WTC11 (cell line): ENCODE data around the gene RBFOX2. TPM values are rescaled to one million over a fixed set of nuclear protein-coding genes. Genes with fewer than 3 reads are reported as not detected.

Experiments used
- ATAC-seq: fragments of 200-7000 bp; cut with Tn5 transposase; 2 replicates; pipeline ENCODE4 v1.10.0; 2021; ENCODE audit warnings: mild to moderate bottlenecking, moderate library complexity
- CTCF ChIA-PET: fragments of 300-600 bp; sonication (Branson Sonifier 250); formaldehyde crosslinking; loops from one replicate; lab custom pipeline; 2021; ENCODE audit warnings: antibody characterized with exemption; lab: Charles Lee
- POLR2A ChIA-PET: fragments of 350-600 bp; sonication (Branson Sonifier 250); formaldehyde crosslinking; loops from one replicate; lab custom pipeline; 2021; ENCODE audit warnings: antibody characterized with exemption; lab: Charles Lee
- DNase-seq: peaks from one replicate; pipeline ENCODE4 v3.0.0; 2021; ENCODE audit warnings: low spot score
- H3K27ac Mint-ChIP-seq: 2 replicates; pipeline ENCODE4 v1.8.0; 2021; ENCODE audit warnings: mixed read lengths
- H3K27me3 Mint-ChIP-seq: 2 replicates; pipeline ENCODE4 v1.8.0; 2021; ENCODE audit warnings: low read depth, mild to moderate bottlenecking, moderate library complexity, mixed read lengths
- H3K36me3 Mint-ChIP-seq: 2 replicates; pipeline ENCODE4 v1.8.0; 2021; ENCODE audit warnings: mixed read lengths
- H3K4me1 Mint-ChIP-seq: 2 replicates; pipeline ENCODE4 v1.8.0; 2022; ENCODE audit warnings: mixed read lengths
- H3K4me3 Mint-ChIP-seq: 2 replicates; pipeline ENCODE4 v1.8.0; 2021; ENCODE audit warnings: mild to moderate bottlenecking, moderate library complexity, mixed read lengths
- H3K9me3 Mint-ChIP-seq: 2 replicates; pipeline ENCODE4 v1.8.0; 2021; ENCODE audit warnings: mixed read lengths
- ARID4B ChIP-seq: sonication (generic); formaldehyde crosslinking; IDR thresholded peaks from 2 replicates; pipeline ENCODE4 v1.8.0; 2023; ENCODE audit warnings: missing genetic modification reagents, mild to moderate bottlenecking, borderline replicate concordance
- ATF2 ChIP-seq: sonication (generic); formaldehyde crosslinking; IDR thresholded peaks from 2 replicates; pipeline ENCODE4 v1.8.1; 2022; ENCODE audit warnings: low read depth, missing genetic modification reagents, borderline replicate concordance
- CREM ChIP-seq: sonication (generic); formaldehyde crosslinking; IDR thresholded peaks from 2 replicates; pipeline ENCODE4 v1.8.1; 2022; ENCODE audit warnings: mild to moderate bottlenecking, missing genetic modification reagents, moderate library complexity
- E2F4 ChIP-seq: sonication (generic); formaldehyde crosslinking; IDR thresholded peaks from 2 replicates; pipeline ENCODE4 v1.8.1; 2022; ENCODE audit warnings: low read depth, mild to moderate bottlenecking, moderate library complexity, missing genetic modification reagents, borderline replicate concordance
- FOXJ3 ChIP-seq: sonication (generic); formaldehyde crosslinking; IDR thresholded peaks from 2 replicates; pipeline ENCODE4 v1.9.0; 2021; ENCODE audit warnings: missing genetic modification reagents, mild to moderate bottlenecking, borderline replicate concordance
- GRHL2 ChIP-seq: fragments of 250-450 bp; sonication (Bioruptor Pico); IDR thresholded peaks from 2 replicates; pipeline ENCODE4 v1.8.0; 2022; ENCODE audit warnings: mild to moderate bottlenecking, moderate library complexity; ENCODE audit not compliant: insufficient replicate concordance, severe bottlenecking
- MXD4 ChIP-seq: fragments of 250-450 bp; sonication (Bioruptor Pico); IDR thresholded peaks from 2 replicates; pipeline ENCODE4 v1.8.0; 2021; ENCODE audit warnings: mild to moderate bottlenecking, moderate library complexity, borderline replicate concordance
- NFE2L1 ChIP-seq: sonication (generic); formaldehyde crosslinking; IDR thresholded peaks from 2 replicates; pipeline ENCODE4 v1.8.1; 2023; ENCODE audit warnings: missing genetic modification reagents
- NFYB ChIP-seq: sonication (generic); formaldehyde crosslinking; conservative IDR thresholded peaks from 2 replicates; pipeline ENCODE4 v1.8.0; 2022; ENCODE audit warnings: low read depth, missing genetic modification reagents
- NR1H2 ChIP-seq: sonication (generic); formaldehyde crosslinking; IDR thresholded peaks from 2 replicates; pipeline ENCODE4 v1.9.0; 2021; ENCODE audit warnings: mild to moderate bottlenecking, moderate library complexity, missing genetic modification reagents
- PREB ChIP-seq: sonication (generic); formaldehyde crosslinking; IDR thresholded peaks from 2 replicates; pipeline ENCODE4 v1.8.1; 2022; ENCODE audit warnings: mild to moderate bottlenecking, missing genetic modification reagents, moderate library complexity, borderline replicate concordance
- TEAD1 ChIP-seq: sonication (generic); formaldehyde crosslinking; IDR thresholded peaks from 2 replicates; pipeline ENCODE4 v1.8.0; 2022; ENCODE audit warnings: mild to moderate bottlenecking, missing genetic modification reagents
- ZNF219 ChIP-seq: sonication (generic); formaldehyde crosslinking; IDR thresholded peaks from 2 replicates; pipeline ENCODE4 v1.8.0; 2023; ENCODE audit warnings: missing genetic modification reagents, mild to moderate bottlenecking, borderline replicate concordance
- ZNF232 ChIP-seq: sonication (generic); formaldehyde crosslinking; IDR thresholded peaks from 2 replicates; pipeline ENCODE4 v1.8.0; 2022; ENCODE audit warnings: mild to moderate bottlenecking, missing genetic modification reagents
- ZNF263 ChIP-seq: sonication (generic); formaldehyde crosslinking; IDR thresholded peaks from 2 replicates; pipeline ENCODE4 v1.8.1; 2022; ENCODE audit warnings: low read depth, mild to moderate bottlenecking, moderate library complexity, missing genetic modification reagents
- ZNF532 ChIP-seq: fragments of 250-450 bp; sonication (Bioruptor Pico); IDR thresholded peaks from 2 replicates; pipeline ENCODE4 v1.9.0; 2021; ENCODE audit warnings: mild to moderate bottlenecking, borderline replicate concordance
- total RNA-seq: library from RNA; stranded (reverse); gene quantifications from 3 replicates; pipeline ENCODE4 v1.2.3, GENCODE V29; 2021
- TF ChIP-seq, protein P1 (sequence below): sonication (generic); formaldehyde crosslinking; conservative IDR thresholded peaks from 2 replicates; pipeline ENCODE4 v1.8.1; 2022; ENCODE audit warnings: mild to moderate bottlenecking, missing genetic modification reagents

Gene RBFOX2
- total RNA-seq, 1 experiment from 2014 or later: 107 TPM

- no peak for TF ChIP-seq NFYB (CRISPR knock-in tag)
These were observed 273.9 kb downstream of the RBFOX2 start (continued) for GRCh38 chr22:35754761-35755160.

DNA sequence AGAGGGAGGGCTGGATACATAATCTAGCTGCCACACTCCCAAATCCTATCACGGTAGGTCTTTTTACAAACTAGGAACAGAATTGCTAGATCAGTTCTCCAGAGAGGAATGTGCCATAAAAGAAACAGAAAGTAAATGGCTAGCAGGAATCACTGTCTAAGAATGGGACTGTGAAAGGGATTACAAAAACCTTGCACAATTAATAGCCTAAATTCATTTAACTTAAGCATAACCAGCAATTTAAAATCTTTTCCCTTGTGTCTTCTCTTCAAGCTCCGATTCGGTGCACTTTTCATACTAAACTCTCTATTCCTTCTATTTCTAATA lies 275.8 kb downstream of the RBFOX2 start:
- CTCF ChIA-PET: interaction anchor here (1.0 to 1.6 kb wide), 4 partner anchors 11 to 371 kb away, joined by 3 to 8 read pairs (median 5); no protein-coding TSS in a partner anchor
- peaks cover 54% of the 10 kb centered on the region for H3K4me1 Mint-ChIP-seq
- no peak for ATAC-seq
- H3K27me3 Mint-ChIP-seq: no peaks in the 10 kb centered on the region
- peaks cover 6% of the 10 kb centered on the region; the same call in 1 of the 2 replicates for H3K36me3 Mint-ChIP-seq
- POLR2A ChIA-PET: interaction anchor here (0.6 kb wide), 1 partner anchor 76 kb away, joined by 3 read pairs; no protein-coding TSS in a partner anchor
- peak overlapping the region; percentile 56 for H3K27ac Mint-ChIP-seq
- no peak overlapping the region for H3K4me3 Mint-ChIP-seq
- H3K9me3 Mint-ChIP-seq: no peaks in the 10 kb centered on the region
- no peak for DNase-seq
- TF ChIP-seq ZNF232 (CRISPR knock-in tag): no peak
- TF ChIP-seq, all 79 proteins: peak for 0

DNA sequence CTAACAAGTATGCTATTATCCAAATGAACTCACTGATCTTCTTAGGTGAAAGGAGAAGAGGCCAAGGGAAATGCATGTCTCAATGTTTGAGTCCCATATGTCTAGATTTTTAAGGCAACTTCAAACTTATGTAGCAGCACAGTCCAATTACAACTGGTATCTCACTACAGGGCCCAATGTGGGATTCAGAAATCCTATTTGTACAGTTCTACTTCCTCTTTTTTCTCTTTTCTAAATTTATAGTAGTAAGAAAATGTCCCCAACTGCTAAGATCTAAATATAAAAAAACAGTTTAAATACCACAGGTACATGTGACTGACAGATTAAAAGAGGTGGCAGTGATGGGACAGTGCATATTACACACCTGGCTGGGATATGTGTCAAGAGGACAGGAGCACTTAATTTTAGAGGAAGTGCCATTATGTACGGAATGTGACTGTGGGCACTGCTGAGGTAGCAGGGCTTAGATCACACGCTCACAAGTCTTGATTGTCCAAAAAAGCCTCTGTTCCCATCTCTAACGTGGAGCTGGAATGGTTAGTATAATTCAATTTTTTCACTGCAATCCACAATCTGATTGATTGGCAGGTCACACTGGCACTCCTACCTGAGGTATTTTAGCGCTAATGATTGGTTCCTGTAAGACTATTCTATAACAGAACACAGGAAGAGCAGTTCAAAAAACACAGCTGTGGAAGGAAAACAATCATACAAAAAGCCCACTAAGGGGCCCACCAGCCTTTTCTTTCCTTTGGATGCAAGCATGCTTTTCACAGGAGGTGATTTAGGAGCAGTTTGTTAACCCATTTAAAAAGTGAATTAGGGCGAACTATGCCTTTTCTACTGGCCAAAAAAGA lies 276.4 kb downstream of the RBFOX2 start:
- H3K27me3 Mint-ChIP-seq: no peaks in the 10 kb centered on the region
- peaks cover 6% of the 10 kb centered on the region; the same call in 1 of the 2 replicates for H3K36me3 Mint-ChIP-seq
- ChIA-PET CTCF (interaction anchor here (1.0 to 2.0 kb wide), 5 partner anchors 11 to 372 kb away, joined by 3 to 8 read pairs (median 6); no protein-coding TSS in a partner anchor), POLR2A (interaction anchor here (0.6 kb wide), 1 partner anchor 75 kb away, joined by 3 read pairs; no protein-coding TSS in a partner anchor)
- no peaks in the 10 kb centered on the region for H3K9me3 Mint-ChIP-seq
- peak overlapping the region; percentile 88 for H3K27ac Mint-ChIP-seq
- H3K4me3 Mint-ChIP-seq: no peak overlapping the region
- ATAC-seq (peak; percentile 43), DNase-seq (no peak)
- peaks cover 60% of the 10 kb centered on the region for H3K4me1 Mint-ChIP-seq
- TF ChIP-seq PREB (CRISPR knock-in tag): no peak
- TF ChIP-seq ZNF219 (CRISPR knock-in tag): no peak
- no peak for TF ChIP-seq ZNF532 (CRISPR knock-in tag)
- TF ChIP-seq E2F4: no peak
- TF ChIP-seq ZNF263 (CRISPR knock-in tag): no peak
- TF ChIP-seq NR1H2 (CRISPR knock-in tag): no peak
- TF ChIP-seq FOXJ3 (CRISPR knock-in tag): no peak
- no peak for TF ChIP-seq TEAD1
- no peak for TF ChIP-seq MXD4 (CRISPR knock-in tag)
- TF ChIP-seq, protein P1, sequence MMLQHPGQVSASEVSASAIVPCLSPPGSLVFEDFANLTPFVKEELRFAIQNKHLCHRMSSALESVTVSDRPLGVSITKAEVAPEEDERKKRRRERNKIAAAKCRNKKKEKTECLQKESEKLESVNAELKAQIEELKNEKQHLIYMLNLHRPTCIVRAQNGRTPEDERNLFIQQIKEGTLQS (CRISPR knock-in tag): no peak
- TF ChIP-seq CREM: no peak
- TF ChIP-seq ATF2: no peak
- TF ChIP-seq GRHL2 (CRISPR knock-in tag): no peak
- TF ChIP-seq ARID4B: no peak
- TF ChIP-seq NFE2L1 (CRISPR knock-in tag): no peak
